GM12878 (cell line): ENCODE measurements around the gene HPD.

Experiments used
- KDM1A ChIP-seq: fragments of 200-600 bp; sonication (generic); IDR thresholded peaks from 2 replicates; pipeline ENCODE4 v1.6.1; 2016; ENCODE audit warnings: borderline replicate concordance
- POLR2AphosphoS5 ChIP-seq: IDR thresholded peaks from 2 replicates; pipeline ENCODE4 v1.6.1; 2011; ENCODE audit warnings: mild to moderate bottlenecking, low read length, inconsistent platforms
- RAD21 ChIP-seq: IDR thresholded peaks from 2 replicates; pipeline ENCODE4 v1.6.1; 2011; ENCODE audit warnings: mild to moderate bottlenecking, low read depth, low read length, moderate library complexity; ENCODE audit not compliant: insufficient read depth
- SP1 ChIP-seq: IDR thresholded peaks from one replicate; pipeline ENCODE4 v1.6.1; 2011; ENCODE audit warnings: low read depth, low read length
- TF ChIP-seq, protein P1 (sequence below): IDR thresholded peaks from 2 replicates; pipeline ENCODE4 v1.6.1; 2012; ENCODE audit warnings: mild to moderate bottlenecking, low read depth, low read length
- TF ChIP-seq, protein P2 (sequence below), 3 experiments: IDR thresholded peaks in 2 of 3; conservative IDR thresholded peaks in 1 of 3; 2 replicates each; pipeline ENCODE4 v1.5.1; 2011; ENCODE audit warnings: low read depth in 3 of 3, low read length in 3 of 3, mild to moderate bottlenecking in 3 of 3, control low read depth in 2 of 3, moderate library complexity in 2 of 3, inconsistent platforms in 1 of 3, mixed read lengths in 1 of 3; ENCODE audit not compliant: control insufficient read depth in 2 of 3, insufficient read depth in 1 of 3; ENCODE audit errors: extremely low read depth in 1 of 3
- TF ChIP-seq, protein P3 (sequence below): fragments of 450-650 bp; IDR thresholded peaks from 2 replicates; pipeline ENCODE4 v1.6.1; 2017; ENCODE audit warnings: mild to moderate bottlenecking, low read depth, inconsistent platforms; ENCODE audit not compliant: poor library complexity, severe bottlenecking

DNA sequence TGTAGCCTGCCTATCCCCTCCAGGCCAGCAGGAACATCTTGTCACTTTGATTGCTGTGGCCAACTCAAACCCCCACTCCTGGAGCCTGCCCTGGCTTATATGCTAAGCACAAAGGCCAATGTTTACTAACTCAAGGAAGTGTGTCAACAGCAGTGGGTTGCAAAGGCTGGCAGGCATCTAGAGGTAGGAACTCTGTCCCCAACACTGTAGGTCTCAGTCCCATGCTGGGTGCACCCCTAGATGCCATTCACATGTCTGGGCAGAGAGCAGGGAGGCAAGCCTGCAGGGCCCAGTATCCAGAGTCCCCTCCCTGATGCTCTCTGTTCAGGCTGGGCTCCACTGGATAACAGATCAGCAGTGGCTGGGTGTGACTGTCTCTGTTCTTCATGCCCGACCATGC lies 1.6 kb upstream of the HPD start:
- TF ChIP-seq SP1 (no peak), RAD21 (no peak), POLR2AphosphoS5 (no peak), KDM1A (no peak)
- TF ChIP-seq, protein P1, sequence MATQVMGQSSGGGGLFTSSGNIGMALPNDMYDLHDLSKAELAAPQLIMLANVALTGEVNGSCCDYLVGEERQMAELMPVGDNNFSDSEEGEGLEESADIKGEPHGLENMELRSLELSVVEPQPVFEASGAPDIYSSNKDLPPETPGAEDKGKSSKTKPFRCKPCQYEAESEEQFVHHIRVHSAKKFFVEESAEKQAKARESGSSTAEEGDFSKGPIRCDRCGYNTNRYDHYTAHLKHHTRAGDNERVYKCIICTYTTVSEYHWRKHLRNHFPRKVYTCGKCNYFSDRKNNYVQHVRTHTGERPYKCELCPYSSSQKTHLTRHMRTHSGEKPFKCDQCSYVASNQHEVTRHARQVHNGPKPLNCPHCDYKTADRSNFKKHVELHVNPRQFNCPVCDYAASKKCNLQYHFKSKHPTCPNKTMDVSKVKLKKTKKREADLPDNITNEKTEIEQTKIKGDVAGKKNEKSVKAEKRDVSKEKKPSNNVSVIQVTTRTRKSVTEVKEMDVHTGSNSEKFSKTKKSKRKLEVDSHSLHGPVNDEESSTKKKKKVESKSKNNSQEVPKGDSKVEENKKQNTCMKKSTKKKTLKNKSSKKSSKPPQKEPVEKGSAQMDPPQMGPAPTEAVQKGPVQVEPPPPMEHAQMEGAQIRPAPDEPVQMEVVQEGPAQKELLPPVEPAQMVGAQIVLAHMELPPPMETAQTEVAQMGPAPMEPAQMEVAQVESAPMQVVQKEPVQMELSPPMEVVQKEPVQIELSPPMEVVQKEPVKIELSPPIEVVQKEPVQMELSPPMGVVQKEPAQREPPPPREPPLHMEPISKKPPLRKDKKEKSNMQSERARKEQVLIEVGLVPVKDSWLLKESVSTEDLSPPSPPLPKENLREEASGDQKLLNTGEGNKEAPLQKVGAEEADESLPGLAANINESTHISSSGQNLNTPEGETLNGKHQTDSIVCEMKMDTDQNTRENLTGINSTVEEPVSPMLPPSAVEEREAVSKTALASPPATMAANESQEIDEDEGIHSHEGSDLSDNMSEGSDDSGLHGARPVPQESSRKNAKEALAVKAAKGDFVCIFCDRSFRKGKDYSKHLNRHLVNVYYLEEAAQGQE: no peak
- TF ChIP-seq, protein P2, sequence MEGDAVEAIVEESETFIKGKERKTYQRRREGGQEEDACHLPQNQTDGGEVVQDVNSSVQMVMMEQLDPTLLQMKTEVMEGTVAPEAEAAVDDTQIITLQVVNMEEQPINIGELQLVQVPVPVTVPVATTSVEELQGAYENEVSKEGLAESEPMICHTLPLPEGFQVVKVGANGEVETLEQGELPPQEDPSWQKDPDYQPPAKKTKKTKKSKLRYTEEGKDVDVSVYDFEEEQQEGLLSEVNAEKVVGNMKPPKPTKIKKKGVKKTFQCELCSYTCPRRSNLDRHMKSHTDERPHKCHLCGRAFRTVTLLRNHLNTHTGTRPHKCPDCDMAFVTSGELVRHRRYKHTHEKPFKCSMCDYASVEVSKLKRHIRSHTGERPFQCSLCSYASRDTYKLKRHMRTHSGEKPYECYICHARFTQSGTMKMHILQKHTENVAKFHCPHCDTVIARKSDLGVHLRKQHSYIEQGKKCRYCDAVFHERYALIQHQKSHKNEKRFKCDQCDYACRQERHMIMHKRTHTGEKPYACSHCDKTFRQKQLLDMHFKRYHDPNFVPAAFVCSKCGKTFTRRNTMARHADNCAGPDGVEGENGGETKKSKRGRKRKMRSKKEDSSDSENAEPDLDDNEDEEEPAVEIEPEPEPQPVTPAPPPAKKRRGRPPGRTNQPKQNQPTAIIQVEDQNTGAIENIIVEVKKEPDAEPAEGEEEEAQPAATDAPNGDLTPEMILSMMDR (IDR thresholded peaks at IDR 0.05 in 2 of 3, conservative IDR thresholded peaks at IDR 0.05 in 1 of 3; ENCODE audit: control insufficient read depth in 2 of 3, extremely low read depth in 1 of 3, insufficient read depth in 1 of 3, low read depth in 3 of 3, low read length in 3 of 3): no peak
- TF ChIP-seq, protein P3, sequence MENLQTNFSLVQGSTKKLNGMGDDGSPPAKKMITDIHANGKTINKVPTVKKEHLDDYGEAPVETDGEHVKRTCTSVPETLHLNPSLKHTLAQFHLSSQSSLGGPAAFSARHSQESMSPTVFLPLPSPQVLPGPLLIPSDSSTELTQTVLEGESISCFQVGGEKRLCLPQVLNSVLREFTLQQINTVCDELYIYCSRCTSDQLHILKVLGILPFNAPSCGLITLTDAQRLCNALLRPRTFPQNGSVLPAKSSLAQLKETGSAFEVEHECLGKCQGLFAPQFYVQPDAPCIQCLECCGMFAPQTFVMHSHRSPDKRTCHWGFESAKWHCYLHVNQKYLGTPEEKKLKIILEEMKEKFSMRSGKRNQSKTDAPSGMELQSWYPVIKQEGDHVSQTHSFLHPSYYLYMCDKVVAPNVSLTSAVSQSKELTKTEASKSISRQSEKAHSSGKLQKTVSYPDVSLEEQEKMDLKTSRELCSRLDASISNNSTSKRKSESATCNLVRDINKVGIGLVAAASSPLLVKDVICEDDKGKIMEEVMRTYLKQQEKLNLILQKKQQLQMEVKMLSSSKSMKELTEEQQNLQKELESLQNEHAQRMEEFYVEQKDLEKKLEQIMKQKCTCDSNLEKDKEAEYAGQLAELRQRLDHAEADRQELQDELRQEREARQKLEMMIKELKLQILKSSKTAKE: no peak
